Astrocyte (in vitro differentiated cells and primary cell): ENCODE results near the gene ING5.
"Not testable (repeated sequence)": the region's sequence is repeated elsewhere in the genome, so short reads cannot be mapped to it uniquely, and the experiment has no call there.

Experiments
- CTCF ChIP-seq: IDR thresholded peaks from 2 replicates; pipeline ENCODE4 v1.5.1; 2011; ENCODE audit warnings: low read depth, mild to moderate bottlenecking, inconsistent platforms, low read length, moderate library complexity; ENCODE audit not compliant: insufficient read depth
- EZH2 ChIP-seq: IDR thresholded peaks from 2 replicates; pipeline ENCODE4 v1.6.1; 2012; ENCODE audit warnings: mild to moderate bottlenecking, low read length, inconsistent platforms; ENCODE audit not compliant: insufficient read depth

- TF ChIP-seq EZH2, CTCF: not testable (repeated sequence)
These were observed 41.2 kb downstream of the ING5 start for GRCh38 chr2:241743008-241743407.
